Choroid plexus epithelial cell (primary cell): ENCODE measurements around the gene TGM1.

Experiments used
- DNase-seq: peaks from one replicate; pipeline ENCODE4 v3.0.0-alpha.2; 2010; ENCODE audit warnings: low read depth
- H3K4me3 ChIP-seq: 2 replicates; pipeline ENCODE4 v1.5.1; 2011; ENCODE audit warnings: low read depth, mild to moderate bottlenecking, control low read depth, low read length, moderate library complexity
- TF ChIP-seq, protein P1 (sequence below): conservative IDR thresholded peaks from 2 replicates; pipeline ENCODE4 v1.5.1; 2011; ENCODE audit warnings: low read depth, mild to moderate bottlenecking, control low read depth, inconsistent platforms, low read length, moderate library complexity

The TGM1 gene

DNA sequence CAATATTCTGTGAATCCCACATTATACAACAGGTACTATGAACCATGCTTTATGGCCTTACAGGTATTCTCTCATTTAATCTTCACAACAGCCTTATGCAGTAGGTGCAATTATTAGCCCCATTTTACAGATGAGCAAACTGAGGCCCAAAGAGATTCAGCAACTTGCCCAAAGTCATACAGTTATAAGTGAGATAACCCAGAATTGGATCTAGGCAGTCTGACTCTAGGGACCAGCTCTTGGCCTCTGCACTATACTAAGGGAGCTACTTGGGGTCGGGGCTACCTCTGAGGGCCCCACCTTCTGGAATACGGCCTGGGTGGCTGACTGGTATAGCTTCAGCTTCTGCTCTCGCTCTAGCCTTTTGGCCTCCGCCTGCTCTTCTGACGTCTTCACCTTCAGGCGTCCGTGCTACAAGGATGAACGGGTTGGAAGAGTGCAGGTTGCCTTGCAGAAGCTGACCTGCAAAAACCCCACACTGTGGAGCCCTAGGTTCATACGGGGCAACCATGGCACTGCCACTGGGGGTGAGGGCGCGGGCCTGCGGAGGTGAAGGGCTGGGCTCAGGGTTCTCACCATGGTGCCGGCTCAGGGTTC, 7.7 kb upstream of the TGM1 start:
- DNase-seq: no peak
- TF ChIP-seq, protein P1, sequence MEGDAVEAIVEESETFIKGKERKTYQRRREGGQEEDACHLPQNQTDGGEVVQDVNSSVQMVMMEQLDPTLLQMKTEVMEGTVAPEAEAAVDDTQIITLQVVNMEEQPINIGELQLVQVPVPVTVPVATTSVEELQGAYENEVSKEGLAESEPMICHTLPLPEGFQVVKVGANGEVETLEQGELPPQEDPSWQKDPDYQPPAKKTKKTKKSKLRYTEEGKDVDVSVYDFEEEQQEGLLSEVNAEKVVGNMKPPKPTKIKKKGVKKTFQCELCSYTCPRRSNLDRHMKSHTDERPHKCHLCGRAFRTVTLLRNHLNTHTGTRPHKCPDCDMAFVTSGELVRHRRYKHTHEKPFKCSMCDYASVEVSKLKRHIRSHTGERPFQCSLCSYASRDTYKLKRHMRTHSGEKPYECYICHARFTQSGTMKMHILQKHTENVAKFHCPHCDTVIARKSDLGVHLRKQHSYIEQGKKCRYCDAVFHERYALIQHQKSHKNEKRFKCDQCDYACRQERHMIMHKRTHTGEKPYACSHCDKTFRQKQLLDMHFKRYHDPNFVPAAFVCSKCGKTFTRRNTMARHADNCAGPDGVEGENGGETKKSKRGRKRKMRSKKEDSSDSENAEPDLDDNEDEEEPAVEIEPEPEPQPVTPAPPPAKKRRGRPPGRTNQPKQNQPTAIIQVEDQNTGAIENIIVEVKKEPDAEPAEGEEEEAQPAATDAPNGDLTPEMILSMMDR: no peak

DNA sequence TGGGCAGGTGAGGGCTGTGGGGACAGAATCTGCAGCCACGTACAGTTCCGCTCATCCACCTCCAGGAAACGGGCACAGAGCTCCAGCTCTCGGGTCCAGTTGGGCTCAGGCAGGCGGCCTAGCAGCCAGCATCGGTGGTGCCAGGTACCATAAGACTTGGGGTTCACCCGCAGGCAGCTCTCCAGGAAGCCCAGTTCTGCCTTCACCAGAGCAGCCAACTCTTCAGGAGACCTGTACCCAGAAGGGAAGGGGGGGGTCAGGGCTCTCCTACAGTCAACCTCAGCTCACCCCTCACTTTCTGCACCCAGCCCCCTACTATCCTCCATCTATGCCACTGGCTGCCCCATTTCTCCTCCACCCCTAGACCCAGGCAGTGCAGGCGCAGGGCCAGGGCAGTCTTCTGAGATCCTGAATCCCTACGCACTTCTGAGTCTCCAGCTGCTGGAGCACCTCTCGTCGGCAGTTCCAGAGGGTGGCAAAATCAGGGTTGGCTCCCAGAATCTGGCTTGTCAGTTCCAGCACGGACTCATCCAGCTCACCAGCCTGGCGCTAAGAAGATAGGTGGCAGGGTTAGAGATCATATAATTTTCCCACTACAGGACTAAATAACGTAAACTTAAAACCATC, 7.0 kb upstream of the TGM1 start:
- TF ChIP-seq, protein P1: no peak
- DNase-seq: no peak
- H3K4me3 ChIP-seq: no peak overlapping the region

More for the DNA sequence above, 7.7 kb upstream of the TGM1 start:
- H3K4me3 ChIP-seq: peak overlapping the region; percentile 98

DNA sequence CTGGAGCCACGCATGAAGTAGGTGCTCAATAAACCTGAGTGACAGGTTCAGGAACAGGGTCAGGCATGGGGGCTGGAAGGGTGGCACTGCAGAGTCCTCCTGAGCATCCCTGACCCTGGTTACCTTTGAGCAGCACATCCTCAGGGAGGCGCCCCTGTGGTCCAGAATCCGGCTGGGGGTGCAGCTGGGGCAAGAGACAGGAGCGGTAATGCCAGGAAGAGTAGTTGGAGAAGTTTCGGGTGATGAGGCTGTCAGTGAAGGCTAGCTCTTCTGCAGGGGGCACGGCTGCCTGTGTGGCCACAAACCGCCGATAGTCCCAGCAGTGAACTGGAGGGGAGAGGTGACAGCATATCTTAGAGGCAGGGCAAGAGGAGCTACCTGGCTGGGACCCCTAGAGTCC, 6.4 kb upstream of the TGM1 start:
- TF ChIP-seq, protein P1: no peak

DNA sequence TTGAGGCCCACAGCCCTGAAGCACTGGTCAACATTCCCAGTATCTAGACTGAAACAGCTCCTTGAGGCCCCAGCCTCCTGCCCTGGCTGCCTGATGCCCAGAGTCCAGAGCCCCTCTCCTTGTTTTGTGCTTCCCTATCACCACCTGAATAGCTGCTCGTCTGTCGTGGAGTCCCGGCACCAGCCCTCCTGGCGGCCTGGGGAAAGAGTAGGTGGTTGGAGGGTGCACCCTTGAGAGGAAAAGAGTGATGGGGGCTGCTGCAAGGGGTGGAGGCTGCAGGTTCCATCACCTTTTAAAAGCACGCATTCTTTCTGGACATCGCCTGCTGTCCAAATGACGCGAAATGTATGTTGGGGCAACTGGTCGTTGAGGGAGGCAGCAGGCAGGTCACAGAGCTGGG, 5.2 kb upstream of the TGM1 start:
- TF ChIP-seq, protein P1: no peak
- no peak overlapping the region for H3K4me3 ChIP-seq
- no peak for DNase-seq

More for the DNA sequence above, 6.4 kb upstream of the TGM1 start:
- DNase-seq: no peak
- no peak overlapping the region for H3K4me3 ChIP-seq

DNA sequence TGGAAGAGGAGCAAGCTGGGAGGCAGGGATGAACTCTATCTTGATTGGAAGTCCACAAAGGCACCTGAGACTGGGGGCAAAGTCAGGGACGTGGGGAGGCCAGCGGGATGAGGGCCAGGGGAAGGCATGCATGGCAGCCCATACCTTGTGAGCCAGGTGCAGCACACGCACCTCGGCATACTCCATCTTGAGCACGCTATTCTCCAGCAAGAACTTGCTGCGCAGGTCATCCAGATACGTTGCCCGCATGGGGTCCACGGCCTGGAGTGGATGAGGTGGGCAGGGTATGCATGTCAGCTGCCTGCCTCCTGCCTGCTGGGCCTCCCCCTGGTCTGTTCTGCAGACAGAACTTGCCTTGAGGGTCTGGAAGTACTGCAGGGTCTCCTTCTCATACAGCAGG, 4.5 kb upstream of the TGM1 start:
- TF ChIP-seq, protein P1: no peak
- no peak overlapping the region for H3K4me3 ChIP-seq
- no peak for DNase-seq

DNA sequence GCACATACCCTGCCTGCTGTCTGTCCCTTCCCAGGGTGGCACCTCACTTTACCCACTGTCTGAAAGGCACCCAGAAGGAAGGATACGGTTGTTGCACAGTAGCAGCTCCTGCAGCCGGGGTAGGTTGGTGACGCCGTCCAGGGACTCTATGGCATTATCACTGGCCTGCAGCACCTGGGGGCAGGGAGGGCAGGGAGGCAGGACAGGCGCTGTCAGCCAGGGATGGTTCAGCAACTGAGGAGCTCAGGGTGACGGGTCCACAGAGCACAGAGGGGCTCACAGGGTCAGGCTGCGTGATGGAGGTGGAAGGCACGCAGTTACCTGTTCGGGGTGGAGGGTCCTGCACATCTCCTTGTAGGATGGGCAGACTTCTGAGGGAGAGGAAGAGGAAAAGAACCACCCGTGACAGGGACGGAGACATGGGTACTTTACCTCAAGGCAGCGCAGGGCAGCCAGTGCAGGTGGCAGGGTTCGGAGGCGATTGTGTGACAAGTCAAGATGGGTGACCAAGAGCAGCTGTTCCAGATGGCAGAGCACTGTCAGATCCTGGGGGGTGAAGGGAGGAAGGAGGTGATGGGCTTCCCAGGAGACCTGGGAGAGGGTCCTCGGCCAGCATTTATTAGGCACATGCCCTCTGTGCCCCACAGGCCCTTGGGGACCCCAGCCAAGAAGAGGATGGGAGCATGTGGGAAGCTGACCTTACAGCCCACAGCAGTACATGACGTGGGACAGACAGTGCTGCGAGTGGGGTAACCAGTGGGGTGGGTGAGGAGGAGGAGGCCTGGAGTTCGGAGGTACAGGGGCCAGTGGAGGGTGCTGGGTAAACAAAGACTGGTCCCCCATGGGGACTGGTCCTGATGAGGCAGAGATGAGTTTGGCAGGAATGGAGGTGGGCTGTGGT, 3.6 kb upstream of the TGM1 start:
- no peak for DNase-seq
- TF ChIP-seq, protein P1: no peak
- no peak overlapping the region for H3K4me3 ChIP-seq
